Fibroblast of pulmonary artery (primary cell): Measurements from ENCODE around the gene NCOA5.

ENCODE experiments used
- DNase-seq: peaks from one replicate; pipeline ENCODE4 v3.0.0-alpha.2; 2010; ENCODE audit warnings: low read depth
- H3K4me3 ChIP-seq: replicated peaks from 2 replicates; pipeline ENCODE4 v1.5.1; 2011; ENCODE audit warnings: low read depth, mild to moderate bottlenecking, control low read depth, low read length, moderate library complexity
- TF ChIP-seq, protein P1 (sequence below): IDR thresholded peaks from 2 replicates; pipeline ENCODE4 v1.5.1; 2011; ENCODE audit warnings: mild to moderate bottlenecking, control low read depth, low read length, inconsistent platforms; ENCODE audit errors: missing control alignments

Gene NCOA5

GRCh38 chr20:46056027-46056833 lies 33.5 kb downstream of the NCOA5 start:
- TF ChIP-seq, protein P1, sequence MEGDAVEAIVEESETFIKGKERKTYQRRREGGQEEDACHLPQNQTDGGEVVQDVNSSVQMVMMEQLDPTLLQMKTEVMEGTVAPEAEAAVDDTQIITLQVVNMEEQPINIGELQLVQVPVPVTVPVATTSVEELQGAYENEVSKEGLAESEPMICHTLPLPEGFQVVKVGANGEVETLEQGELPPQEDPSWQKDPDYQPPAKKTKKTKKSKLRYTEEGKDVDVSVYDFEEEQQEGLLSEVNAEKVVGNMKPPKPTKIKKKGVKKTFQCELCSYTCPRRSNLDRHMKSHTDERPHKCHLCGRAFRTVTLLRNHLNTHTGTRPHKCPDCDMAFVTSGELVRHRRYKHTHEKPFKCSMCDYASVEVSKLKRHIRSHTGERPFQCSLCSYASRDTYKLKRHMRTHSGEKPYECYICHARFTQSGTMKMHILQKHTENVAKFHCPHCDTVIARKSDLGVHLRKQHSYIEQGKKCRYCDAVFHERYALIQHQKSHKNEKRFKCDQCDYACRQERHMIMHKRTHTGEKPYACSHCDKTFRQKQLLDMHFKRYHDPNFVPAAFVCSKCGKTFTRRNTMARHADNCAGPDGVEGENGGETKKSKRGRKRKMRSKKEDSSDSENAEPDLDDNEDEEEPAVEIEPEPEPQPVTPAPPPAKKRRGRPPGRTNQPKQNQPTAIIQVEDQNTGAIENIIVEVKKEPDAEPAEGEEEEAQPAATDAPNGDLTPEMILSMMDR = no peak
- no peak overlapping the region for H3K4me3 ChIP-seq
- no peak for DNase-seq

- DNase-seq = no peak
- H3K4me3 ChIP-seq = no peak overlapping the region
- TF ChIP-seq, protein P1 = no peak
Observed at GRCh38 chr20:46055269-46055668, 34.5 kb downstream of the NCOA5 start.

- no peak for DNase-seq
- no peak overlapping the region for H3K4me3 ChIP-seq
- TF ChIP-seq, protein P1 = no peak
Observed at GRCh38 chr20:46054606-46055005, 35.2 kb downstream of the NCOA5 start.

- TF ChIP-seq, protein P1 = no peak
- no peak overlapping the region for H3K4me3 ChIP-seq
- DNase-seq = no peak
Observed at GRCh38 chr20:46053416-46053815, 36.3 kb downstream of the NCOA5 start.

GRCh38 chr20:46051556-46052308 lies 38.0 kb downstream of the NCOA5 start:
- H3K4me3 ChIP-seq = no peak overlapping the region
- TF ChIP-seq, protein P1 = no peak
- no peak for DNase-seq

GRCh38 chr20:46050885-46051284 lies 38.9 kb downstream of the NCOA5 start:
- no peak for DNase-seq
- H3K4me3 ChIP-seq = no peak overlapping the region
- TF ChIP-seq, protein P1 = no peak
